Loucy (cell line): ENCODE data around the gene ESRRA.

Experiments used
- CTCF ChIP-seq: fragments of 200-600 bp; sonication (generic); conservative IDR thresholded peaks from 2 replicates; pipeline ENCODE4 v1.5.1; 2014; ENCODE audit warnings: mild to moderate bottlenecking, antibody characterized with exemption, low read length
- EZH2phosphoT487 ChIP-seq: fragments of 200-600 bp; IDR thresholded peaks from 2 replicates; pipeline ENCODE4 v1.6.1; 2018; ENCODE audit warnings: antibody characterized with exemption, mild to moderate bottlenecking, moderate library complexity, borderline replicate concordance

GRCh38 chr11:64260147-64260708 is 45.1 kb upstream of the ESRRA start:
- TF ChIP-seq EZH2phosphoT487 (no peak), CTCF (no peak)
